NCI-H2196 (cell line): ENCODE results near the gene PPAN.

ENCODE experiments used
- DNase-seq: peaks from one replicate; lab custom pipeline; 2025; ENCODE audit not compliant: unreplicated experiment; lab: John Stamatoyannopoulos, UW

The PPAN gene

DNA sequence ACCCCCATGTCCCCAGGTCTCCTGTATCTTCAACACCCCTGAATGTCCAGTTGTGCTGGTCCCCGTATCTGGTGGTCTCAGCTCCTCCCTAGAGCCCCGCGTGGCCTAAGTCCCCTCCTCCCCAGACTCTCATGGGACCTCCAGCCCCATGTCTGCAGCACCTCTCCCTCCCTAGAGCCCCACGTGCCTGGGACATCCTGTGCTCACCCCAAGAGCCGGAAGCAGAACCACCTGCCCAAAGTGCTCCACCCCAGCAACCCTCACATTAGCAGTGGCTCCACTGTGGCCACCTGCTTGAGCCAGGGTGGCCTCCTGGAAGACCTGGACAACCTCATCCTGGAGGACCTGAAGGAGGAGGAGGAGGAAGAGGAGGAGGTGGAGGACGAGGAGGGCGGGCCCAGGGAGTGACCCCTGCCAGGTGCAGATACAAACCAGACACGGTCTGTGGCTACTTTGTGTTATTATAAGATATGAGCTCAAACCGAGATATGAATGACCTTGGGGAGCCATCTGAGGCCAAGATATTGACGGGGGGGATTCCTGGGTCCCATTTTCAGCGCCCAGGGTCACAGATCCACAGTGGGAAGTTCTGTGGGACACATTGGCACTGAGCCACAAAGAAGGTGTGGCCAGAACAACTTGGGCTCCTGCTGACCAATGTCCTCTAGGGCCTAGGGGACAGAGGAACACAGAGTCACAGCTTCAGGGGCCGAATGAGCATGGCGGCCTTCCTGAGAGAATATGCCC, 14.1 kb upstream of the PPAN start:
- DNase-seq = no peak

DNA sequence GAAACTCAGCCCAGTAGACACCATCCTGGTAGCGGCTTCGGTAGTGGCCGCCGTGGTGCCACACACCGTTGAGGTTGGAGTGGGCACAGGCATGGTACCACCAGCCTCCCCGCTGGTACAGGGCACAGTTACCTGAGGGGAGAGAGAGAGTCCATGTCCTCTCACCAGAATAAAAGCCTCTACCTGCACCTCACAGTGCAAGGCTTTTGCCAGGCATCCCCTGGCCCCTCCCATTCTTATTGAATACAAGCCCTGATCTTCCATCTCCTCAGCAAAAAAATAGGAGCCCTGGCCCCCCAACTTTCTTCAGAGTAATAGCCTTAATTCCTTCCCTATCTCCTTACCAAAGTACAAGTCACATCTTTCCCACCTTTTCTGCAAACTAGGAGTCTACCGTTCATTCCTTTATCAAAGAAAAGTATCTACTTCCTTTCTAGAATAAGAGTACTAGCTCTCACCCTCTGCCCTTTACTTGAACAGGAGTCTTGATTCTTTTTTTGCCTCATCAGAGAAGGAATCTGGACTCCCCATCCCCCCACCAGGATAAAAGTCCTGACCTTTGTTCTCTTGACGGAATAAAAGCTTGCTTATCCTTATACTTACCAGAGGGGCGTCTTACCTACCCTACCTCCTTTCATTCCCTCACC, 13.4 kb upstream of the PPAN start:
- DNase-seq = no peak

GRCh38 chr19:10093295-10094186, 12.6 kb upstream of the PPAN start:
- DNase-seq = no peak

DNA sequence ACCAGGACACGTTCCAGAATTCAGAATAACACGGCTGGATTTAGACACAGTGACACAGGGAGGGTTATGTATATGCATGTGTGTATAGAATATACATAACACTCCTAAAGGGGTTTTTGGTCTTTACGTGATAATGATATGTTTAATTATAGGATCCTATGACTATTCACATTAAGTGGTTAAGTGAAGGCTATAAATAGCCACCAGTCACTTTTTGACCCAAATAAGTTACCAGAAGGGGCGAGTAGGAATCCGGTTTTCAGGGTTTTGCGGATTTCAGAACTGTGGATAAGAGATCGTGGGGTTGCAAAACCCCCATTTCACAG, 10.6 kb upstream of the PPAN start:
- no peak for DNase-seq

- peak; percentile 96 for DNase-seq
Observed at GRCh38 chr19:10095948-10096614, 10.1 kb upstream of the PPAN start.

DNA sequence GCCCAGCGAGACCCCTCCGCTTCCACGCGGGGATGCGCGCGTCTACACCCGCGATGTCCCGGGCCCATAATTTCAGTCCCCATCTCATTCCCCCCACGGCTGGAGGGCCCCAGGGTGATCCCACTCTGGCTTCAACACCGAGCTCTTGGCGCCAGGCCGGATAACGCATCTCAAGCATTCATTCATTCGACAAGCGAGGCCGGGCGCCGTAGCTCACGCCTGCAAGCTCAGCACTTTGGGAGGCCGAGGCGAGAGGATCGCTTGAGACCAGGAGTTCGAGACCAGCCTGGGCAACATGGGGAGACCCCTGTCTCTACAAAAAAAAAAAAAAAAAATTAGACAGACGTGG, 9.6 kb upstream of the PPAN start:
- DNase-seq = peak; percentile 57

- no peak for DNase-seq
Observed at GRCh38 chr19:10100163-10100785, 5.9 kb upstream of the PPAN start.

GRCh38 chr19:10102787-10103236, 3.4 kb upstream of the PPAN start:
- no peak for DNase-seq

DNA sequence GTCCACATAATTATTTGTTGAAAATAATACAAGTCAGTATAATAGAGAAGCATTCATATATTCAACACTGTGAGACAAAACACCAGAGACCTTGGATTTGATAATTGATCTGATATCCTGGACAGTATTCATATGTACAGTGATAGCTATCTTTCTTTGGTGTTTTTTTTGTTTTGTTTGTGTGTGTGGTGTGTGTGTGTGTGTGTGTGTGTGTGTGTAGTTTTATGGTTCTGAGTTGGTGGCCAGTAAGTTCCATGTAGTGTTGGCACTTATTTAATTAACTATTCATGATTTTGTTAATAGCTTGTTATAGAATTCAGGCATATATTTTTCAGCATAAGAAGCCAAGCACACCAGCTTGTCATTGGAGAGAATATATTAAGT, 2.0 kb upstream of the PPAN start:
- no peak for DNase-seq

GRCh38 chr19:10104665-10105508, 1.3 kb upstream of the PPAN start:
- DNase-seq = no peak

- no peak for DNase-seq
Observed at GRCh38 chr19:10105509-10106099, 558 bp upstream of the PPAN start.

GRCh38 chr19:10107254-10107653, 1.1 kb downstream of the PPAN start:
- DNase-seq = no peak

- no peak for DNase-seq
Observed at GRCh38 chr19:10107817-10108367, 1.7 kb downstream of the PPAN start.

DNA sequence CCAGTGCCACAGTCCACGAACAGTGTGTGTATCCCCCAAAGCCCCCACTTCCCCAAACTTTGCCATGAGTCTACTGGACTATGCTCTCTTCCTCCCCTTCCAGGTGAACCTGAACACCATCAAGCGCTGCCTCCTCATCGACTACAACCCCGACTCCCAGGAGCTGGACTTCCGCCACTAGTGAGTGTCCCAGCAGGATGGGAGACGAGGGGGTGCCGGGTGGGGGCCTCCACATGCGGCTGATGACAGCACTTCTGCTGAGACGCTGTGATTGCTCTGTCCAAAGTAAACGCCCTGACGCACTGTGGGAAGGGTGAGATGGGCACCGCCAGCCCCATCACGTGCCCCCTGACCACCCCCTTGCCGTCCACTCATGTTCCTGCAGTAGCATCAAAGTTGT, 3.4 kb downstream of the PPAN start:
- no peak for DNase-seq

GRCh38 chr19:10110076-10110971, 4.2 kb downstream of the PPAN start:
- no peak for DNase-seq

- DNase-seq = no peak
Observed at GRCh38 chr19:10110972-10111317, 4.8 kb downstream of the PPAN start.

DNA sequence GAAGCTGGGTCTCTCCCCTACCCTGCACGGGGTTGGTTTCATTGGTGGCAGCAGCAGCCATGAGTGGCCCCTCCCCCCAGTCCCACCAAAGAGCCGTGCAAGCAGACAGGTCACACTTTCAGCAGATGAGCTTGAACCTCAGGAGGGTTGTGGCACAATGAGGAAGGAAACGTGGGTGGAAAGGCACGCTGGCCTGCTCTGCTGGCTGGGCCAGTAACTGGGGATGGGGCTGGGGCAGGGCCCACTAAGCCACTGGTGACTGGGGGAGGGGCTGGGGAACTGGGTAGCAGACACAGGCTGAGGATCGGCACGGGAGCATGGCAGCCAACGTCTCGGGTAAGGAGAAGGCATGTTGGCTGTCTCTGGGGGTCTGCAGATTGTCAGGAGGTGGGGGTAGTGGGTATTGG, 5.2 kb downstream of the PPAN start, which contains the start of gene P2RY11:
Gene P2RY11 (plus strand): TSS at position 289 of the 407 bp plus-strand sequence. CDS start 29 bp downstream, at position 318.
- DNase-seq = no peak

DNA sequence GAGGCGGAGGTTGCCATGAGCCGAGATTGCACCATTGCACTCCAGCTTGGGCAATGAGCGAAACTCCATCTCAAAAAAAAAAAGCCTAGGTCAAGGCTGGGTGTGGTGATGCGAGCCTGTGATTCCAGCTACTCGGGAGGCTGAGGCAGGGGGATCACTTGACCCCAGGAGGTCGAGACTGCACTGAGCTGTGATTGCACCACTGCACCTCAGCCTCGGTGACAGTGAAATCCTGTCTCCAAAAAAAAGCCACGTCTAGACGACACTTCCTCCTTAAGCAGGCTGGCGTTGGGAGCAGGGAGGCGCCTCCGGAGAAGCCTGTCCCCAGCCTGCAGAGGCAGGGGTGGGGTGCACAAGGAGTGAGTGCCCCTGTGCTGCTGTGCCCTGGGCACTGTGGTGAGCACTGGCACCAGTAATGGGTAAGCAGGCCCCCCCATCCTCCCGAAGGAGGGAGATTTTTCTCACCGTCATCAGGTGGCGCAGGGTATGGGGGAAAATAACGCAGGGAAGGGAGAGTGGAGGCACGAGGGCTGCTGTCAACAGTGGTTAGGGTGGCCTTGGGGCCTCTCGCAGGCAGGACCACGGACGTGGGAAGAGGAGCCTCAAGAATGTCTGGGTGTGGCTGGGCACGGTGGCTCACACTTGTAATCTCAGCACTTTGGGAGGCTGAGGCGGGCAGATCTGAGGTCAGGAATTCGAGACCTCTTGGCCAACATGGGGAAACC, 6.0 kb downstream of the PPAN start:
- no peak for DNase-seq
